GM12873 (cell line): ENCODE results near the gene INHBB.

Source experiments
- CTCF ChIP-seq: IDR thresholded peaks from 2 replicates; pipeline ENCODE4 v1.5.1; 2012; ENCODE audit warnings: low read depth, mild to moderate bottlenecking, moderate library complexity, low read length, control low read depth; ENCODE audit not compliant: insufficient read depth; ENCODE audit errors: missing control alignments

INHBB gene

GRCh38 chr2:120372816-120373215 lies 26.9 kb downstream of the INHBB start:
- TF ChIP-seq CTCF: no peak

GRCh38 chr2:120373424-120373823 lies 27.5 kb downstream of the INHBB start:
- TF ChIP-seq CTCF: no peak

GRCh38 chr2:120374821-120375220 lies 28.9 kb downstream of the INHBB start:
- TF ChIP-seq CTCF: no peak

- TF ChIP-seq CTCF: no peak
These were observed 29.5 kb downstream of the INHBB start for GRCh38 chr2:120375251-120376020.

- no peak for TF ChIP-seq CTCF
These were observed 30.2 kb downstream of the INHBB start for GRCh38 chr2:120376101-120376500.

- no peak for TF ChIP-seq CTCF
These were observed 31.0 kb downstream of the INHBB start for GRCh38 chr2:120376679-120377640.

- no peak for TF ChIP-seq CTCF
These were observed 32.7 kb downstream of the INHBB start for GRCh38 chr2:120378605-120379004.
